Natural killer cell (primary cell): ENCODE results near the gene ADSS1. TPM values are rescaled to one million over a fixed set of nuclear protein-coding genes. Genes with fewer than 3 reads are reported as not detected.

Experiments used
- ATAC-seq, 3 donors: fragments of 150-1000 bp in 2 of 3; fragments of 200-7000 bp in 1 of 3; cut with Tn5 transposase; 1 replicate in 1 of 3; 2 replicates in 2 of 3; pipeline ENCODE4 v1.10.0; 2021; ENCODE audit warnings: mild to moderate bottlenecking in 2 of 3, moderate library complexity in 2 of 3
- DNase-seq, 2 donors: peaks; one replicate each; pipeline versions ENCODE4 v3.0.0 to v3.0.0-alpha.2; 2013 to 2021; ENCODE audit warnings: mixed read lengths in 1 of 2
- H3K27ac ChIP-seq: one replicate; pipeline ENCODE4 v1.5.1; 2013; ENCODE audit warnings: mild to moderate bottlenecking, low read length
- H3K27me3 ChIP-seq: one replicate; pipeline ENCODE4 v1.6.1; 2013; ENCODE audit warnings: low read length; ENCODE audit not compliant: control insufficient read depth, insufficient read depth
- H3K36me3 ChIP-seq: one replicate; pipeline ENCODE4 v1.6.1; 2013; ENCODE audit warnings: low read length; ENCODE audit not compliant: control insufficient read depth, insufficient read depth
- H3K4me1 ChIP-seq: one replicate; pipeline ENCODE4 v1.6.1; 2013; ENCODE audit warnings: low read length; ENCODE audit not compliant: control insufficient read depth, insufficient read depth
- H3K4me3 ChIP-seq: one replicate; pipeline ENCODE4 v1.5.1; 2013; ENCODE audit warnings: low read length
- H3K9me3 ChIP-seq: one replicate; pipeline ENCODE4 v1.6.1; 2013; ENCODE audit warnings: low read length; ENCODE audit not compliant: control insufficient read depth, insufficient read depth
- H3K27ac Mint-ChIP-seq, 2 donors: one replicate each; pipeline ENCODE4 v1.8.0; 2022; ENCODE audit warnings: mild to moderate bottlenecking in 2 of 2, mixed read lengths in 2 of 2, moderate library complexity in 1 of 2
- H3K27me3 Mint-ChIP-seq, 2 donors: one replicate each; pipeline ENCODE4 v1.8.0; 2022; ENCODE audit warnings: low read depth in 2 of 2, mixed read lengths in 2 of 2
- H3K36me3 Mint-ChIP-seq: one replicate; pipeline ENCODE4 v1.8.0; 2022; ENCODE audit warnings: mixed read lengths
- H3K4me1 Mint-ChIP-seq, 2 donors: one replicate each; pipeline ENCODE4 v1.8.0; 2022; ENCODE audit warnings: mixed read lengths in 2 of 2
- H3K4me3 Mint-ChIP-seq: one replicate; pipeline ENCODE4 v1.8.0; 2022; ENCODE audit warnings: mild to moderate bottlenecking, moderate library complexity, mixed read lengths
- H3K9me3 Mint-ChIP-seq, 2 donors: one replicate each; pipeline ENCODE4 v1.8.0; 2022; ENCODE audit warnings: mixed read lengths in 2 of 2
- WGBS: methylation state at CpG from one replicate; pipeline ENCODE4 v1.1.7; 2013; ENCODE audit warnings: missing lambda C conversion rate; ENCODE audit not compliant: insufficient coverage; 5-methylcytosine and 5-hydroxymethylcytosine counted together
- intact Hi-C: fragments of 100-400 bp; cut with micrococcal nuclease; formaldehyde crosslinking; loops from one replicate; pipeline ENCODE4 v1.14.2; 2022
- total RNA-seq, 4 donors: library from RNA; stranded (reverse); fragments of 120-200 nt in 1 of 4; gene quantifications; one replicate each; pipeline versions ENCODE4 v1.2.3 to v1.2.4, GENCODE V29; 2013 to 2022
- TF ChIP-seq, protein P1 (sequence below): fragments of 200-600 bp; IDR thresholded peaks from one replicate; pipeline ENCODE4 v1.8.0; 2022; ENCODE audit warnings: antibody characterized with exemption

Gene ADSS1
- total RNA-seq, 3 donors from 2014 or later (not counting 1 experiment from before 2014, with no cell fraction given) = 2.1 to 2.7 (median 2.5) TPM

- Histone ChIP-seq H3K36me3 (no peaks in the 10 kb centered on the region), H3K4me1 (peaks cover 8% of the 10 kb centered on the region), H3K27me3 (no peaks in the 10 kb centered on the region), H3K9me3 (no peaks in the 10 kb centered on the region), H3K4me3 (no peak overlapping the region), H3K27ac (no peak overlapping the region)
- Mint-ChIP-seq H3K27me3 (no peaks in the 10 kb centered on the region), H3K9me3 (no peaks in the 10 kb centered on the region), H3K4me3 (no peak overlapping the region), H3K36me3 (no peaks in the 10 kb centered on the region), H3K27ac (no peak overlapping the region), H3K4me1 (peaks cover 6 to 12% of the 10 kb centered on the region in 2 donors)
- WGBS = 80% methylated on average over 14 of the region's 14 CpGs
- intact Hi-C loops = no loop called here
- DNase-seq = no peak
- TF ChIP-seq, protein P1, sequence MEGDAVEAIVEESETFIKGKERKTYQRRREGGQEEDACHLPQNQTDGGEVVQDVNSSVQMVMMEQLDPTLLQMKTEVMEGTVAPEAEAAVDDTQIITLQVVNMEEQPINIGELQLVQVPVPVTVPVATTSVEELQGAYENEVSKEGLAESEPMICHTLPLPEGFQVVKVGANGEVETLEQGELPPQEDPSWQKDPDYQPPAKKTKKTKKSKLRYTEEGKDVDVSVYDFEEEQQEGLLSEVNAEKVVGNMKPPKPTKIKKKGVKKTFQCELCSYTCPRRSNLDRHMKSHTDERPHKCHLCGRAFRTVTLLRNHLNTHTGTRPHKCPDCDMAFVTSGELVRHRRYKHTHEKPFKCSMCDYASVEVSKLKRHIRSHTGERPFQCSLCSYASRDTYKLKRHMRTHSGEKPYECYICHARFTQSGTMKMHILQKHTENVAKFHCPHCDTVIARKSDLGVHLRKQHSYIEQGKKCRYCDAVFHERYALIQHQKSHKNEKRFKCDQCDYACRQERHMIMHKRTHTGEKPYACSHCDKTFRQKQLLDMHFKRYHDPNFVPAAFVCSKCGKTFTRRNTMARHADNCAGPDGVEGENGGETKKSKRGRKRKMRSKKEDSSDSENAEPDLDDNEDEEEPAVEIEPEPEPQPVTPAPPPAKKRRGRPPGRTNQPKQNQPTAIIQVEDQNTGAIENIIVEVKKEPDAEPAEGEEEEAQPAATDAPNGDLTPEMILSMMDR = no peak
- no peak for ATAC-seq
Observed at GRCh38 chr14:104700225-104700651, 23.8 kb upstream of the ADSS1 start.

GRCh38 chr14:104700747-104701217 lies 23.2 kb upstream of the ADSS1 start:
- WGBS = 81% methylated on average over 22 of the region's 22 CpGs
- Mint-ChIP-seq H3K27me3 (no peaks in the 10 kb centered on the region), H3K9me3 (no peaks in the 10 kb centered on the region), H3K4me3 (no peak overlapping the region), H3K4me1 (peaks cover 4 to 6% of the 10 kb centered on the region in 2 donors), H3K27ac (no peak overlapping the region), H3K36me3 (no peaks in the 10 kb centered on the region)
- DNase-seq = no peak
- Histone ChIP-seq H3K4me1 (peaks cover 2% of the 10 kb centered on the region), H3K36me3 (no peaks in the 10 kb centered on the region), H3K4me3 (no peak overlapping the region), H3K27ac (no peak overlapping the region), H3K27me3 (no peaks in the 10 kb centered on the region), H3K9me3 (no peaks in the 10 kb centered on the region)
- TF ChIP-seq, protein P1 = no peak
- ATAC-seq = no peak
- intact Hi-C loops = no loop called here

DNA sequence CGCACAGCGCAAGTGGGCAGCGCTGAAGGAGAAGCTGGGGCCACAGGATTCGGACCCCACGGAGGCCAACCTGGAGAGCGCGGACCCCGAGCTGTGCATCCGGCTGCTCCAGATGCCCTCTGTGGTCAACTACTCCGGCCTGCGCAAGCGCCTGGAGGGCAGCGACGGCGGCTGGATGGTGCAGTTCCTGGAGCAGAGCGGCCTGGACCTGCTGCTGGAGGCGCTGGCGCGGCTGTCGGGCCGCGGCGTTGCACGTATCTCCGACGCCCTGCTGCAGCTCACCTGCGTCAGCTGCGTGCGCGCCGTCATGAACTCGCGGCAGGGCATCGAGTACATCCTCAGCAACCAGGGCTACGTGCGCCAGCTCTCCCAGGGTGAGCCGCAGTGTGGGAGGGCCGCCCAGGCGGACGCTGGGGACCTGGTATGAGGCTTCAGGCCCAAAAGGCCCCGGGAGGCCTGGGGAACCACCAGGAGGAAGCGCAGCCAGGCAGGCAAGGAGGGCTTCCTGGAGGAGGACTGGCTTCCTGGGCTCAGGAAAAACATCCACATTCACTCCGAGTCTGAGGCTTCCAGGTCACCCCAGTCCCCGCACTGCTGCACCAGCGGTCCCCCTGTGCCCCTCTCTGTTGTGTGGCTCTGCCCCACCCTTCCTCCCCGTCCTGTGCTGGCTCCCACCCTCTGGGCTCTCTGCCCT lies 22.5 kb upstream of the ADSS1 start:
- H3K27me3 ChIP-seq = no peaks in the 10 kb centered on the region
- no peak overlapping the region for H3K27ac ChIP-seq
- 94% methylated on average over 46 of the region's 46 CpGs for WGBS
- intact Hi-C loops = no loop called here
- H3K4me1 ChIP-seq = no peaks in the 10 kb centered on the region
- no peaks in the 10 kb centered on the region for H3K9me3 ChIP-seq
- H3K27ac Mint-ChIP-seq = no peak overlapping the region
- H3K9me3 Mint-ChIP-seq = no peaks in the 10 kb centered on the region
- no peak for ATAC-seq
- H3K4me3 Mint-ChIP-seq = no peak overlapping the region
- no peak for DNase-seq
- no peaks in the 10 kb centered on the region for H3K36me3 ChIP-seq
- no peaks in the 10 kb centered on the region for H3K4me1 Mint-ChIP-seq
- H3K27me3 Mint-ChIP-seq = no peaks in the 10 kb centered on the region
- TF ChIP-seq, protein P1 = no peak
- H3K36me3 Mint-ChIP-seq = no peaks in the 10 kb centered on the region
- H3K4me3 ChIP-seq = no peak overlapping the region

GRCh38 chr14:104702106-104702505 lies 21.9 kb upstream of the ADSS1 start:
- no peaks in the 10 kb centered on the region for H3K9me3 ChIP-seq
- Mint-ChIP-seq H3K9me3 (no peaks in the 10 kb centered on the region), H3K36me3 (no peaks in the 10 kb centered on the region), H3K4me3 (no peak overlapping the region), H3K27ac (no peak overlapping the region), H3K4me1 (no peaks in the 10 kb centered on the region), H3K27me3 (no peaks in the 10 kb centered on the region)
- DNase-seq (no peak), ATAC-seq (no peak)
- no peaks in the 10 kb centered on the region for H3K27me3 ChIP-seq
- intact Hi-C loops = no loop called here
- H3K27ac ChIP-seq = no peak overlapping the region
- H3K4me1 ChIP-seq = no peaks in the 10 kb centered on the region
- WGBS = 93% methylated on average over 12 of the region's 12 CpGs
- no peaks in the 10 kb centered on the region for H3K36me3 ChIP-seq
- TF ChIP-seq, protein P1 = no peak
- no peak overlapping the region for H3K4me3 ChIP-seq
